DMS53 (cell line): Measurements from ENCODE around the gene TMEM182.

Experiments used
- DNase-seq: peaks from one replicate; lab custom pipeline; 2025; lab: John Stamatoyannopoulos, UW

TMEM182 gene

GRCh38 chr2:102761763-102762162 lies at the start of gene TMEM182:
Gene TMEM182, plus strand, starts transcription at chr2:102762031. Its CDS starts 187 bp downstream, at chr2:102762218.
- no peak for DNase-seq

GRCh38 chr2:102717308-102718018 lies 44.4 kb upstream of the TMEM182 start:
- DNase-seq, result no peak

- no peak for DNase-seq
Observed at GRCh38 chr2:102718387-102719316, 43.2 kb upstream of the TMEM182 start.

GRCh38 chr2:102724016-102724490 lies 37.8 kb upstream of the TMEM182 start:
- DNase-seq, result no peak

- no peak for DNase-seq
Observed at GRCh38 chr2:102724553-102724952, 37.3 kb upstream of the TMEM182 start.

- DNase-seq, result peak; percentile 25
Observed at GRCh38 chr2:102726128-102727087, 35.4 kb upstream of the TMEM182 start.

GRCh38 chr2:102735416-102736109 lies 26.3 kb upstream of the TMEM182 start:
- DNase-seq, result peak; percentile 72

- DNase-seq, result peak; percentile 90
Observed at GRCh38 chr2:102736110-102736409, 25.8 kb upstream of the TMEM182 start.

- DNase-seq, result peak; percentile 91
Observed at GRCh38 chr2:102736410-102737409, 25.1 kb upstream of the TMEM182 start.

GRCh38 chr2:102737431-102737830 lies 24.4 kb upstream of the TMEM182 start:
- DNase-seq, result peak; percentile 35

GRCh38 chr2:102743259-102743658 lies 18.6 kb upstream of the TMEM182 start:
- DNase-seq, result no peak

GRCh38 chr2:102748107-102748506 lies 13.7 kb upstream of the TMEM182 start:
- DNase-seq, result no peak

- no peak for DNase-seq
Observed at GRCh38 chr2:102749938-102750337, 11.9 kb upstream of the TMEM182 start.

- peak; percentile 81 for DNase-seq
Observed at GRCh38 chr2:102753563-102754159, 8.2 kb upstream of the TMEM182 start.

- no peak for DNase-seq
Observed at GRCh38 chr2:102754456-102755145, 7.2 kb upstream of the TMEM182 start.

- DNase-seq, result no peak
Observed at GRCh38 chr2:102755284-102755683, 6.5 kb upstream of the TMEM182 start.

GRCh38 chr2:102758439-102758838 lies 3.4 kb upstream of the TMEM182 start:
- no peak for DNase-seq

GRCh38 chr2:102764083-102764482 lies 2.3 kb downstream of the TMEM182 start:
- DNase-seq, result peak; percentile 37

GRCh38 chr2:102765061-102765460 lies 3.2 kb downstream of the TMEM182 start:
- no peak for DNase-seq
